GM12878 (cell line): ENCODE data around the gene STYXL1. TPM values are rescaled to one million over a fixed set of nuclear protein-coding genes. Genes with fewer than 3 reads are reported as not detected.

Experiments used
- ATAC-seq: fragments of 200-7000 bp; cut with Tn5 transposase; 3 replicates; pipeline ENCODE4 v1.9.1; 2020; ENCODE audit warnings: mild to moderate bottlenecking, moderate library complexity
- BruUV-seq: library from RNA; stranded (reverse); fragments of 400-500 nt; replicated peaks from 2 replicates; lab custom pipeline; 2021; lab: Mats Ljungman, UMichigan
- CTCF ChIA-PET: fragments of 300-600 bp; sonication (Branson Sonifier 250); formaldehyde crosslinking; extraction: SDS; loops from one replicate; lab custom pipeline; 2021; ENCODE audit warnings: inconsistent platforms; lab: Yijun Ruan, JAX
- POLR2A ChIA-PET: fragments of 350-600 bp; formaldehyde crosslinking; extraction: SDS; loops from one replicate; lab custom pipeline; 2021; ENCODE audit warnings: inconsistent platforms; lab: Charles Lee
- RAD21 ChIA-PET: fragments of 300-600 bp; sonication (Branson Sonifier 250); formaldehyde crosslinking; loops from one replicate; lab custom pipeline; 2023; ENCODE audit warnings: antibody characterized with exemption; ENCODE audit not compliant: unreplicated experiment; lab: Charles Lee
- SMC1A ChIA-PET: fragments of 300-600 bp; sonication (Branson Sonifier 250); formaldehyde crosslinking; loops from one replicate; lab custom pipeline; 2023; ENCODE audit not compliant: unreplicated experiment, uncharacterized antibody; lab: Charles Lee
- DNase-seq: peaks from one replicate; pipeline ENCODE4 v3.0.0-alpha.2; 2011; ENCODE audit warnings: low read depth, low spot score
- FAIRE-seq: peaks from 3 replicates; lab custom pipeline; 2011; peaks lifted over from hg19 to GRCh38; lab: Jason Lieb, UNC
- H2AFZ ChIP-seq: 2 replicates; pipeline ENCODE4 v1.6.0; 2011; ENCODE audit warnings: low read depth, low read length, control low read depth; ENCODE audit not compliant: control insufficient read depth
- H3K27ac ChIP-seq: 2 replicates; pipeline ENCODE4 v1.5.1; 2011; ENCODE audit warnings: control low read depth; ENCODE audit not compliant: control insufficient read depth, insufficient read depth
- H3K27me3 ChIP-seq, 2 experiments: replicated peaks in 1 of 2; 2 replicates each; pipeline versions ENCODE4 v1.6.0 to v1.6.1; 2011; ENCODE audit warnings: low read length in 1 of 2; ENCODE audit not compliant: control insufficient read depth in 2 of 2, insufficient read depth in 2 of 2
- H3K36me3 ChIP-seq, 2 experiments: 2 replicates each; pipeline ENCODE4 v1.5.1; 2011; ENCODE audit warnings: low read length in 1 of 2; ENCODE audit not compliant: control insufficient read depth in 2 of 2, insufficient read depth in 2 of 2
- H3K4me1 ChIP-seq: 2 replicates; pipeline ENCODE4 v1.6.1; 2011; ENCODE audit warnings: mild to moderate bottlenecking, low read length, moderate library complexity, mixed read lengths; ENCODE audit not compliant: control insufficient read depth, insufficient read depth
- H3K4me2 ChIP-seq: 2 replicates; pipeline ENCODE4 v1.6.0; 2011; ENCODE audit warnings: control low read depth; ENCODE audit not compliant: control insufficient read depth, insufficient read depth
- H3K4me3 ChIP-seq: fragments of 200-600 bp; sonication (generic); 2 replicates; pipeline ENCODE4 v1.5.1; 2016
- H3K79me2 ChIP-seq: 2 replicates; pipeline ENCODE4 v1.6.0; 2011; ENCODE audit warnings: low read length; ENCODE audit not compliant: control insufficient read depth, insufficient read depth
- H3K9ac ChIP-seq: 2 replicates; pipeline ENCODE4 v1.8.0; 2011; ENCODE audit warnings: low read length, control low read depth, mixed read lengths; ENCODE audit not compliant: control insufficient read depth, insufficient read depth
- H3K9me3 ChIP-seq: replicated peaks from 3 replicates; pipeline ENCODE4 v1.5.1; 2011; ENCODE audit warnings: mild to moderate bottlenecking, low read length; ENCODE audit not compliant: control insufficient read depth, insufficient read depth
- H4K20me1 ChIP-seq: 2 replicates; pipeline ENCODE4 v1.6.0; 2011; ENCODE audit not compliant: control insufficient read depth, insufficient read depth
- ATF7 ChIP-seq: fragments of 450-650 bp; IDR thresholded peaks from 2 replicates; pipeline ENCODE4 v1.6.1; 2016; ENCODE audit warnings: low read depth, mild to moderate bottlenecking
- IKZF2 ChIP-seq, 2 experiments: fragments of 450-650 bp; IDR thresholded peaks; 2 replicates each; pipeline ENCODE4 v1.6.1; 2017; ENCODE audit warnings: mild to moderate bottlenecking in 2 of 2, moderate library complexity in 2 of 2
- KDM1A ChIP-seq: fragments of 200-600 bp; sonication (generic); IDR thresholded peaks from 2 replicates; pipeline ENCODE4 v1.6.1; 2016; ENCODE audit warnings: borderline replicate concordance
- LARP7 ChIP-seq: fragments of 450-650 bp; IDR thresholded peaks from 2 replicates; pipeline ENCODE4 v1.6.1; 2017; ENCODE audit warnings: mild to moderate bottlenecking
- NRF1 ChIP-seq: conservative IDR thresholded peaks from 2 replicates; pipeline ENCODE4 v1.6.1; 2011; ENCODE audit warnings: mild to moderate bottlenecking, low read depth, low read length, improper control_type of control experiment
- PAX5 ChIP-seq: IDR thresholded peaks from 2 replicates; pipeline ENCODE4 v1.6.1; 2011; ENCODE audit warnings: low read depth, low read length, borderline replicate concordance
- PAX8 ChIP-seq: fragments of 450-650 bp; IDR thresholded peaks from 2 replicates; pipeline ENCODE4 v1.6.1; 2017; ENCODE audit warnings: mild to moderate bottlenecking, moderate library complexity
- RFX5 ChIP-seq: IDR thresholded peaks from 2 replicates; pipeline ENCODE4 v1.6.1; 2011; ENCODE audit warnings: low read depth, low read length, improper control_type of control experiment
- SP1 ChIP-seq: IDR thresholded peaks from one replicate; pipeline ENCODE4 v1.6.1; 2011; ENCODE audit warnings: low read depth, low read length
- YY1 ChIP-seq: IDR thresholded peaks from 2 replicates; pipeline ENCODE4 v1.6.1; 2011; ENCODE audit warnings: low read depth, mild to moderate bottlenecking, low read length
- WGBS: methylation state at CpG from one replicate; pipeline ENCODE4 v1.1.6; 2016; ENCODE audit warnings: low lambda C conversion rate; ENCODE audit not compliant: insufficient replicate concordance, insufficient coverage; ENCODE audit errors: missing lambda C conversion rate; 5-methylcytosine and 5-hydroxymethylcytosine counted together
- in situ Hi-C: fragments of 300-500 bp; cut with MboI; formaldehyde crosslinking; loops from 9 replicates; pipeline ENCODE4 v1.14.3; 2018; ENCODE audit warnings: mixed read lengths
- intact Hi-C: fragments of 100-400 bp; cut with micrococcal nuclease; formaldehyde crosslinking; loops from one replicate; pipeline ENCODE4 v1.14.2; 2022; ENCODE audit not compliant: unreplicated experiment
- polyA plus RNA-seq, 11 experiments: library from polyadenylated mRNA; depleted of rRNA in 4 of 11; unstranded in 6 of 11; stranded (reverse) in 5 of 11; fragments of >200 nt; fragmentation: Nextera tagmentation in 4 of 11; fragmentation: Illumina TruSeq in 1 of 11; extraction: Ambion mirVana in 4 of 11; extraction: Trizol in 1 of 11; gene quantifications; 1 replicate in 1 of 11; 2 replicates in 10 of 11; pipeline versions ENCODE4 v1.2.1 to v1.2.3, GENCODE V29; 2011 to 2016; ENCODE audit warnings: inconsistent platforms in 2 of 11, missing spikeins in 2 of 11, low read depth in 1 of 11
- total RNA-seq, 4 experiments: library from RNA; depleted of rRNA in 3 of 4; stranded (reverse); fragments of >200 nt in 3 of 4; fragmentation: Illumina TruSeq in 1 of 4; extraction: Trizol in 1 of 4; gene quantifications; 2 replicates each; pipeline versions ENCODE4 v1.2.1 to v1.2.3, GENCODE V29; 2013 to 2021
- TF ChIP-seq, protein P1 (sequence below): IDR thresholded peaks from 2 replicates; pipeline ENCODE4 v1.6.1; 2011; ENCODE audit warnings: borderline replicate concordance, low read depth, mild to moderate bottlenecking, moderate library complexity, low read length; ENCODE audit not compliant: insufficient read depth, poor library complexity, severe bottlenecking
- TF ChIP-seq, protein P2 (sequence below), 3 experiments: IDR thresholded peaks in 2 of 3; conservative IDR thresholded peaks in 1 of 3; 2 replicates each; pipeline ENCODE4 v1.5.1; 2011; ENCODE audit warnings: low read depth in 3 of 3, low read length in 3 of 3, mild to moderate bottlenecking in 3 of 3, control low read depth in 2 of 3, moderate library complexity in 2 of 3, inconsistent platforms in 1 of 3, mixed read lengths in 1 of 3; ENCODE audit not compliant: control insufficient read depth in 2 of 3, insufficient read depth in 1 of 3; ENCODE audit errors: extremely low read depth in 1 of 3
- TF ChIP-seq, protein P3 (sequence below): fragments of 450-650 bp; IDR thresholded peaks from 2 replicates; pipeline ENCODE4 v1.6.1; 2017; ENCODE audit warnings: mild to moderate bottlenecking, moderate library complexity
- TF ChIP-seq, protein P4 (sequence below): fragments of 450-650 bp; IDR thresholded peaks from 2 replicates; pipeline ENCODE4 v1.6.1; 2014; ENCODE audit warnings: mild to moderate bottlenecking

The STYXL1 gene
- total and polyA plus RNA-seq, 10 of the 15 experiments (the other 5 are each of a cell fraction or from before 2014, with no cell fraction given) = 18.4 to 65.9 (median 40.7) TPM

DNA sequence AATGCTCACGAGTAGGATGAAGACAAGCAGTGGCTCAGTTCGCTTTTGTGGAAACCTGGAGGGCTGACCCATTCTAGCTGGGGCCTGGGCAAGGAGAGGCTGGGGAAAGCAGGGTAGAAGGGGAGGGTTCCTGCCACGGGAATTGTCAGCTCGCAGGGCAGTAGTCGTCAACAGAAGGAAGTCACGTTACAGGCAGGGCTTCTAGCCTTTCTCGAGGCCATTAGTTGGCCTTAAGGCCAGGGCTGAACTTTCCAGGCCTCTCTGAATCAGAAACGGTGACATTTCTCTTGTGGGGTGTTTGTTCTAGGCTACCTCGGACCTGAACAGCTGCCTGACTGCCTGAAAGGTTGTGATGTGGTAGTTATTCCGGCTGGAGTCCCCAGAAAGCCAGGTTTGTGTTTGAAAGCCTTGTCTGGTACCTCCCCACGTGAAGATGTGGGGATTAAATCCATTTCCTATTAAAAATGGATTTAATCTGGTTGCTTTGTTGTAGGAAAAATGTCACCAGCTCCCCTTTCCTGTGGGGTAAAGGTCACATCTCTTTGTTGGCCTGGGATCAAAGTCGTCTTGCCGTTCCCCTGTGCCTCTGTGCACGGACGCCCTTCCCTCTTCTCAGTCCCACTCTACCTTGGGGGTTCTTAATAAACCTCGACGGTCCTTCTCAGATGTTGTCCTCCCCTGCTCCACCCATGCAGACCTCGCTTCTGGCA, 9.5 kb upstream of the STYXL1 start:
- no peak overlapping the region for H3K4me3 ChIP-seq
- ATAC-seq (no peak), FAIRE-seq (no peak), DNase-seq (no peak)
- SMC1A ChIA-PET = no interaction called here
- POLR2A ChIA-PET = no interaction called here
- intact Hi-C loops = no loop called here
- H3K36me3 ChIP-seq = peaks cover 41 to 46% of the 10 kb centered on the region in 2 experiments
- RAD21 ChIA-PET = no interaction called here
- H3K27ac ChIP-seq = no peak overlapping the region
- H4K20me1 ChIP-seq = peaks cover 9% of the 10 kb centered on the region; the same call in 1 of the 2 replicates
- no peak overlapping the region for H3K4me2 ChIP-seq
- H3K9me3 ChIP-seq = no peaks in the 10 kb centered on the region
- H3K79me2 ChIP-seq = peaks cover 26% of the 10 kb centered on the region
- no peak overlapping the region for H3K9ac ChIP-seq
- no TSS peak for BruUV-seq
- no peaks in the 10 kb centered on the region for H3K27me3 ChIP-seq
- 95% methylated on average over 18 of the region's 18 CpGs for WGBS
- peaks cover 11% of the 10 kb centered on the region for H3K4me1 ChIP-seq
- CTCF ChIA-PET = interaction anchor here (1.0 kb wide), 1 partner anchor 38 kb away, joined by 3 read pairs; no protein-coding TSS in a partner anchor
- H2AFZ ChIP-seq = no peak overlapping the region
- in situ Hi-C loops = no loop called here
- TF ChIP-seq KDM1A = no peak
- no peak for TF ChIP-seq ATF7
- no peak for TF ChIP-seq IKZF2 (IDR thresholded peaks at IDR 0.05)
- no peak for TF ChIP-seq RFX5
- TF ChIP-seq, protein P1, sequence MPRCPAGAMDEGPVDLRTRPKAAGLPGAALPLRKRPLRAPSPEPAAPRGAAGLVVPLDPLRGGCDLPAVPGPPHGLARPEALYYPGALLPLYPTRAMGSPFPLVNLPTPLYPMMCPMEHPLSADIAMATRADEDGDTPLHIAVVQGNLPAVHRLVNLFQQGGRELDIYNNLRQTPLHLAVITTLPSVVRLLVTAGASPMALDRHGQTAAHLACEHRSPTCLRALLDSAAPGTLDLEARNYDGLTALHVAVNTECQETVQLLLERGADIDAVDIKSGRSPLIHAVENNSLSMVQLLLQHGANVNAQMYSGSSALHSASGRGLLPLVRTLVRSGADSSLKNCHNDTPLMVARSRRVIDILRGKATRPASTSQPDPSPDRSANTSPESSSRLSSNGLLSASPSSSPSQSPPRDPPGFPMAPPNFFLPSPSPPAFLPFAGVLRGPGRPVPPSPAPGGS = no peak
- TF ChIP-seq, protein P2, sequence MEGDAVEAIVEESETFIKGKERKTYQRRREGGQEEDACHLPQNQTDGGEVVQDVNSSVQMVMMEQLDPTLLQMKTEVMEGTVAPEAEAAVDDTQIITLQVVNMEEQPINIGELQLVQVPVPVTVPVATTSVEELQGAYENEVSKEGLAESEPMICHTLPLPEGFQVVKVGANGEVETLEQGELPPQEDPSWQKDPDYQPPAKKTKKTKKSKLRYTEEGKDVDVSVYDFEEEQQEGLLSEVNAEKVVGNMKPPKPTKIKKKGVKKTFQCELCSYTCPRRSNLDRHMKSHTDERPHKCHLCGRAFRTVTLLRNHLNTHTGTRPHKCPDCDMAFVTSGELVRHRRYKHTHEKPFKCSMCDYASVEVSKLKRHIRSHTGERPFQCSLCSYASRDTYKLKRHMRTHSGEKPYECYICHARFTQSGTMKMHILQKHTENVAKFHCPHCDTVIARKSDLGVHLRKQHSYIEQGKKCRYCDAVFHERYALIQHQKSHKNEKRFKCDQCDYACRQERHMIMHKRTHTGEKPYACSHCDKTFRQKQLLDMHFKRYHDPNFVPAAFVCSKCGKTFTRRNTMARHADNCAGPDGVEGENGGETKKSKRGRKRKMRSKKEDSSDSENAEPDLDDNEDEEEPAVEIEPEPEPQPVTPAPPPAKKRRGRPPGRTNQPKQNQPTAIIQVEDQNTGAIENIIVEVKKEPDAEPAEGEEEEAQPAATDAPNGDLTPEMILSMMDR (IDR thresholded peaks at IDR 0.05 in 2 of 3, conservative IDR thresholded peaks at IDR 0.05 in 1 of 3; ENCODE audit: control insufficient read depth in 2 of 3, extremely low read depth in 1 of 3, insufficient read depth in 1 of 3, low read depth in 3 of 3, low read length in 3 of 3) = no peak
- TF ChIP-seq LARP7 = no peak
- TF ChIP-seq, protein P3, sequence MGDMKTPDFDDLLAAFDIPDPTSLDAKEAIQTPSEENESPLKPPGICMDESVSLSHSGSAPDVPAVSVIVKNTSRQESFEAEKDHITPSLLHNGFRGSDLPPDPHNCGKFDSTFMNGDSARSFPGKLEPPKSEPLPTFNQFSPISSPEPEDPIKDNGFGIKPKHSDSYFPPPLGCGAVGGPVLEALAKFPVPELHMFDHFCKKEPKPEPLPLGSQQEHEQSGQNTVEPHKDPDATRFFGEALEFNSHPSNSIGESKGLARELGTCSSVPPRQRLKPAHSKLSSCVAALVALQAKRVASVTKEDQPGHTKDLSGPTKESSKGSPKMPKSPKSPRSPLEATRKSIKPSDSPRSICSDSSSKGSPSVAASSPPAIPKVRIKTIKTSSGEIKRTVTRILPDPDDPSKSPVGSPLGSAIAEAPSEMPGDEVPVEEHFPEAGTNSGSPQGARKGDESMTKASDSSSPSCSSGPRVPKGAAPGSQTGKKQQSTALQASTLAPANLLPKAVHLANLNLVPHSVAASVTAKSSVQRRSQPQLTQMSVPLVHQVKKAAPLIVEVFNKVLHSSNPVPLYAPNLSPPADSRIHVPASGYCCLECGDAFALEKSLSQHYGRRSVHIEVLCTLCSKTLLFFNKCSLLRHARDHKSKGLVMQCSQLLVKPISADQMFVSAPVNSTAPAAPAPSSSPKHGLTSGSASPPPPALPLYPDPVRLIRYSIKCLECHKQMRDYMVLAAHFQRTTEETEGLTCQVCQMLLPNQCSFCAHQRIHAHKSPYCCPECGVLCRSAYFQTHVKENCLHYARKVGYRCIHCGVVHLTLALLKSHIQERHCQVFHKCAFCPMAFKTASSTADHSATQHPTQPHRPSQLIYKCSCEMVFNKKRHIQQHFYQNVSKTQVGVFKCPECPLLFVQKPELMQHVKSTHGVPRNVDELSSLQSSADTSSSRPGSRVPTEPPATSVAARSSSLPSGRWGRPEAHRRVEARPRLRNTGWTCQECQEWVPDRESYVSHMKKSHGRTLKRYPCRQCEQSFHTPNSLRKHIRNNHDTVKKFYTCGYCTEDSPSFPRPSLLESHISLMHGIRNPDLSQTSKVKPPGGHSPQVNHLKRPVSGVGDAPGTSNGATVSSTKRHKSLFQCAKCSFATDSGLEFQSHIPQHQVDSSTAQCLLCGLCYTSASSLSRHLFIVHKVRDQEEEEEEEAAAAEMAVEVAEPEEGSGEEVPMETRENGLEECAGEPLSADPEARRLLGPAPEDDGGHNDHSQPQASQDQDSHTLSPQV = no peak
- TF ChIP-seq PAX8 = no peak
- TF ChIP-seq PAX5 = no peak
- TF ChIP-seq, protein P4, sequence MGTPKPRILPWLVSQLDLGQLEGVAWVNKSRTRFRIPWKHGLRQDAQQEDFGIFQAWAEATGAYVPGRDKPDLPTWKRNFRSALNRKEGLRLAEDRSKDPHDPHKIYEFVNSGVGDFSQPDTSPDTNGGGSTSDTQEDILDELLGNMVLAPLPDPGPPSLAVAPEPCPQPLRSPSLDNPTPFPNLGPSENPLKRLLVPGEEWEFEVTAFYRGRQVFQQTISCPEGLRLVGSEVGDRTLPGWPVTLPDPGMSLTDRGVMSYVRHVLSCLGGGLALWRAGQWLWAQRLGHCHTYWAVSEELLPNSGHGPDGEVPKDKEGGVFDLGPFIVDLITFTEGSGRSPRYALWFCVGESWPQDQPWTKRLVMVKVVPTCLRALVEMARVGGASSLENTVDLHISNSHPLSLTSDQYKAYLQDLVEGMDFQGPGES = no peak
- no peak for TF ChIP-seq YY1
- TF ChIP-seq NRF1 = no peak
- no peak for TF ChIP-seq SP1
